ENCODE results near the gene ZKSCAN1.

Gene ZKSCAN1

DNA sequence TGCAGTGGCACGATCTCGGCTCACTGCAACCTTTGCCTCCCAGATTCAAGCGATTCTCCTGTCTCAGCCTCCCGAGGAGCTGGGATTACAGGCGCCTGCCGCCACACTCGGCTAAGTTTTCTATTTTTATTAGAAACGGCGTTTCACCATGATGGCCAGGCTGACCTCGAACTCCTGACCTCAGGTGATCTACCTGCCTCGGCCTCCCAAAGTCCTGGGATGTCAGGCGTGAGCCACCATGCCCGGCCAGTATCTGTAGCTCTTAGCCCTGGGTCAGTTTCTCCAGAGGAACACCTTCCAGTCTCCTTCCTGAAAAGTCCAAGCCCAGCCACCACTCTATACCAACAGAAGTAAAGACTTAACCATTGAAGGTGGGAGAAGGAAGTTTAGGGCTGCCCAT lies 15.2 kb upstream of the ZKSCAN1 start:
- TF ChIP-seq CTCF (IDR thresholded peaks at IDR 0.05): no peak

GRCh38 chr7:100003711-100004661 lies 11.4 kb upstream of the ZKSCAN1 start:
- no peak for TF ChIP-seq CTCF (IDR thresholded peaks at IDR 0.05)

DNA sequence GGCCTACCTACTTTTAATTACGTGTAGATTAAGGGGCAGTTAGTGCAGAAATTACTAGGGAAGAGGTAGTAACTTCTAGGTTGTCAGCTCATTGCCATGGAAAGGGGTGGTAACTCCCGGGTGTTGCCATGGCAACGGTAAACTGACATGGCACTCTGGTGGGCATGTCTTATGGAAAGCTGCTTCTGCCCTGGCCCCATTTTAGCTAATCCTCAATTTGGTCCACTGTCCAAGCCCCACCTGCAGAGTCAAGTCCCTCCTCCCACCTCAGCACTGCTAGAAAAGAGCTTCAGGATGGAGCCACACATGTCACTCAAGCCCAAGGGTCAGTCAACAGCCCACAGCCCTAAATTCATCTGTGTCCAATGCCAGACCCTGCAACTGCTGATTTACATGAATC lies 7.5 kb upstream of the ZKSCAN1 start:
- TF ChIP-seq CTCF (IDR thresholded peaks at IDR 0.05): no peak

GRCh38 chr7:100008525-100008924 lies 6.9 kb upstream of the ZKSCAN1 start:
- no peak for TF ChIP-seq CTCF (IDR thresholded peaks at IDR 0.05)

DNA sequence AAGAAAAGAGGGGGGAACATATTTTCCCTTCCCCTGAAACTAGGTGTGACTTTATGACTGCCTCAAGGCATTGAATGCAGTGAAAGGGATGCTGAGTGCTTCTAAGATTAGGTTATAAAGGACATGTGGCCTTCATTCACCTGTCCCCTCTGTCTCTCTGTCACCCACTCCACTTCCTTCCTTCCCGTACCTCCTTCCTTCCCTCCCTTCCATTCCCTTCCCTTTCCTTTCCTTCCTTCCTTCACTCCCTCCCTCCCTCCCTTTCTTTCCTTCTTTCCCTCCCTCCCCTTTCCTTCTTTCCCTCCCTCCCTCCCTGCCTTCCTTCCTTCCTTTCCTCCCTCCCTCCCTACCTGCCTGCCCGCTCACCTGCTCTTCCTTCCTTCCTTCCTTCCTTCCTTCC lies 4.5 kb upstream of the ZKSCAN1 start:
- TF ChIP-seq CTCF (IDR thresholded peaks at IDR 0.05): no peak

- TF ChIP-seq CTCF (IDR thresholded peaks at IDR 0.05): no peak
Observed at GRCh38 chr7:100011516-100011915, 3.9 kb upstream of the ZKSCAN1 start.

DNA sequence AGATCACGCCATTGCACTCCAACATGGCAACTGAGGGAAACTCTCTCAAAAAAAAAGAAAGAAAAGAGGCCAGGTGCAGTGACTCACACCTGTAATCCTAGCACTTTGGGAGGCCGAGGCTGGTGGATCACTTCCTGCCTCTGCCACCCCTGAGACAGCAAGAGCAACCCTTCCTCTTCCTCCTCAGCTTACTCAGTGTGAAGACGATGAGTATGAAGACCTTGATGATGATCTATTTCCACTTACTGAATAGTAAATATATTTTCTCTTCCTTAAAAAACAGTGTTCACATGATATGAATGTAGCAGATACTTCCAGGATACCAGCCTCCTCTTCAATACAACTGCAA lies 2.1 kb upstream of the ZKSCAN1 start:
- no peak for TF ChIP-seq CTCF (IDR thresholded peaks at IDR 0.05)
